NCI-H1092 treated with DMSO at 0.1 percent for 48 hours (cell line): Measurements from ENCODE around the gene CEP170B.
"Not testable (repeated sequence)": the region's sequence is repeated elsewhere in the genome, so short reads cannot be mapped to it uniquely, and the experiment has no call there.

Experiments used
- DNase-seq: peaks from one replicate; lab custom pipeline; 2025; lab: John Stamatoyannopoulos, UW

Gene CEP170B

GRCh38 chr14:104932676-104933631, 67.9 kb downstream of the CEP170B start:
- peak; percentile 51 for DNase-seq

- no peak for DNase-seq
Observed at GRCh38 chr14:104933746-104934733, 69.0 kb downstream of the CEP170B start.

GRCh38 chr14:104935026-104935650, 70.1 kb downstream of the CEP170B start:
- DNase-seq, result no peak

- DNase-seq, result no peak
Observed at GRCh38 chr14:104935955-104936354, 70.9 kb downstream of the CEP170B start.

- no peak for DNase-seq
Observed at GRCh38 chr14:104936361-104937155, 71.5 kb downstream of the CEP170B start.

- DNase-seq, result no peak
Observed at GRCh38 chr14:104937161-104937560, 72.1 kb downstream of the CEP170B start.

GRCh38 chr14:104937694-104938365, 72.8 kb downstream of the CEP170B start:
- no peak for DNase-seq

GRCh38 chr14:104938436-104938835, 73.4 kb downstream of the CEP170B start:
- DNase-seq, result no peak

- no peak for DNase-seq
Observed at GRCh38 chr14:104938960-104939359, 73.9 kb downstream of the CEP170B start.

GRCh38 chr14:104939666-104940410, 74.8 kb downstream of the CEP170B start:
- no peak for DNase-seq

- no peak for DNase-seq
Observed at GRCh38 chr14:104940526-104941150, 75.6 kb downstream of the CEP170B start.

GRCh38 chr14:104941508-104942365, 76.7 kb downstream of the CEP170B start:
- no peak for DNase-seq

GRCh38 chr14:104942586-104942985, 77.5 kb downstream of the CEP170B start:
- no peak for DNase-seq

GRCh38 chr14:104943216-104944015, 78.3 kb downstream of the CEP170B start:
- DNase-seq, result not testable (repeated sequence)

- not testable (repeated sequence) for DNase-seq
Observed at GRCh38 chr14:104944016-104944308, 78.9 kb downstream of the CEP170B start.

- not testable (repeated sequence) for DNase-seq
Observed at GRCh38 chr14:104944436-104945205, 79.6 kb downstream of the CEP170B start.

GRCh38 chr14:104945266-104945665, 80.2 kb downstream of the CEP170B start:
- DNase-seq, result not testable (repeated sequence)
